Calu3 (cell line): ENCODE results near the gene LUZP1. TPM values are rescaled to one million over a fixed set of nuclear protein-coding genes. Genes with fewer than 3 reads are reported as not detected.

ENCODE experiments used
- BruUV-seq: library from RNA; stranded (reverse); fragments of 400-500 nt; replicated peaks from 2 replicates; lab custom pipeline; 2021; lab: Mats Ljungman, UMichigan
- CTCF ChIA-PET: fragments of 300-600 bp; sonication (Branson Sonifier 250); formaldehyde crosslinking; loops from one replicate; lab custom pipeline; 2022; ENCODE audit warnings: antibody characterized with exemption; lab: Charles Lee
- DNase-seq: peaks from one replicate; pipeline ENCODE4 v3.0.0; 2022
- H3K27ac Mint-ChIP-seq: one replicate; pipeline ENCODE4 v1.8.0; 2022; ENCODE audit warnings: mixed read lengths; ENCODE audit not compliant: unreplicated experiment
- H3K27me3 Mint-ChIP-seq: one replicate; pipeline ENCODE4 v1.8.0; 2022; ENCODE audit warnings: mixed read lengths; ENCODE audit not compliant: unreplicated experiment
- H3K36me3 Mint-ChIP-seq: one replicate; pipeline ENCODE4 v1.8.0; 2022; ENCODE audit warnings: mild to moderate bottlenecking, moderate library complexity, mixed read lengths; ENCODE audit not compliant: insufficient read depth, unreplicated experiment
- H3K4me1 Mint-ChIP-seq: one replicate; pipeline ENCODE4 v1.8.0; 2022; ENCODE audit warnings: mild to moderate bottlenecking, low read depth, mixed read lengths; ENCODE audit not compliant: unreplicated experiment
- H3K4me3 Mint-ChIP-seq: one replicate; pipeline ENCODE4 v1.8.0; 2022; ENCODE audit warnings: mild to moderate bottlenecking, low read depth, moderate library complexity, mixed read lengths; ENCODE audit not compliant: unreplicated experiment
- H3K9me3 Mint-ChIP-seq: one replicate; pipeline ENCODE4 v1.8.0; 2022; ENCODE audit warnings: low read depth, mixed read lengths; ENCODE audit not compliant: unreplicated experiment
- CTCF ChIP-seq: fragments of 200-600 bp; IDR thresholded peaks from one replicate; pipeline ENCODE4 v1.8.0; 2022; ENCODE audit warnings: antibody characterized with exemption; ENCODE audit not compliant: unreplicated experiment
- intact Hi-C: fragments of 100-400 bp; cut with micrococcal nuclease; formaldehyde crosslinking; loops from one replicate; pipeline ENCODE4 v1.10.0; 2022; ENCODE audit not compliant: unreplicated experiment
- total RNA-seq: library from RNA; stranded (reverse); gene quantifications from 2 replicates; pipeline ENCODE4 v1.2.3, GENCODE V29; 2022

The LUZP1 gene
- total RNA-seq, 1 experiment from 2014 or later, result 17.4 TPM

- H3K9me3 Mint-ChIP-seq, result no peaks in the 10 kb centered on the region
- peaks cover 7% of the 10 kb centered on the region for H3K36me3 Mint-ChIP-seq
- H3K27ac Mint-ChIP-seq, result no peak overlapping the region
- H3K27me3 Mint-ChIP-seq, result no peaks in the 10 kb centered on the region
- BruUV-seq, result no TSS peak
- no peak for TF ChIP-seq CTCF
- CTCF ChIA-PET, result interaction anchor here (1.5 kb wide), 1 partner anchor 78 kb away, joined by 3 read pairs; no protein-coding TSS in a partner anchor
- DNase-seq, result no peak
- intact Hi-C loops, result no loop called here
- peak overlapping the region; percentile 62 for H3K4me3 Mint-ChIP-seq
- H3K4me1 Mint-ChIP-seq, result no peaks in the 10 kb centered on the region
These were observed 8.4 kb upstream of the LUZP1 start for GRCh38 chr1:23177031-23177430.

GRCh38 chr1:23174426-23175110 is 5.9 kb upstream of the LUZP1 start:
- Mint-ChIP-seq H3K36me3 (peaks cover 7% of the 10 kb centered on the region), H3K9me3 (no peaks in the 10 kb centered on the region), H3K27me3 (no peaks in the 10 kb centered on the region), H3K27ac (no peak overlapping the region), H3K4me3 (no peak overlapping the region), H3K4me1 (no peaks in the 10 kb centered on the region)
- CTCF ChIA-PET, result interaction anchor here (1.0 kb wide), 1 partner anchor 8 kb away, joined by 3 read pairs; no protein-coding TSS in a partner anchor
- BruUV-seq, result no TSS peak
- DNase-seq, result no peak
- TF ChIP-seq CTCF, result no peak
- intact Hi-C loops, result no loop called here

- CTCF ChIA-PET, result no interaction called here
- no peaks in the 10 kb centered on the region for H3K4me1 Mint-ChIP-seq
- no peaks in the 10 kb centered on the region for H3K27me3 Mint-ChIP-seq
- no peaks in the 10 kb centered on the region for H3K9me3 Mint-ChIP-seq
- BruUV-seq, result no TSS peak
- TF ChIP-seq CTCF, result no peak
- intact Hi-C loops, result no loop called here
- peaks cover 10% of the 10 kb centered on the region for H3K36me3 Mint-ChIP-seq
- H3K4me3 Mint-ChIP-seq, result no peak overlapping the region
- no peak overlapping the region for H3K27ac Mint-ChIP-seq
- DNase-seq, result no peak
These were observed 2.6 kb upstream of the LUZP1 start for GRCh38 chr1:23171181-23171755.

GRCh38 chr1:23169727-23170335 is 1.2 kb upstream of the LUZP1 start:
- TF ChIP-seq CTCF, result no peak
- DNase-seq, result no peak
- CTCF ChIA-PET, result no interaction called here
- no TSS peak for BruUV-seq
- H3K4me1 Mint-ChIP-seq, result no peaks in the 10 kb centered on the region
- no peak overlapping the region for H3K4me3 Mint-ChIP-seq
- peak overlapping the region; percentile 5 for H3K27ac Mint-ChIP-seq
- no peaks in the 10 kb centered on the region for H3K27me3 Mint-ChIP-seq
- intact Hi-C loops, result no loop called here
- no peaks in the 10 kb centered on the region for H3K9me3 Mint-ChIP-seq
- H3K36me3 Mint-ChIP-seq, result peaks cover 10% of the 10 kb centered on the region
